ENCODE results near the gene KATNB1.

The KATNB1 gene

GRCh38 chr16:57799600-57800199, 64.1 kb downstream of the KATNB1 start:
- Histone ChIP-seq H3K27ac (peak overlapping the region in 14 of 21 experiments; percentile 16 to 95 (median 48)), H3K4me3 (no peak overlapping the region)

GRCh38 chr16:57800200-57801097, 64.9 kb downstream of the KATNB1 start:
- H3K4me3 ChIP-seq: peak overlapping the region in 6 of 7 experiments; percentile 27 to 57 (median 48)

GRCh38 chr16:57801098-57801808, 65.7 kb downstream of the KATNB1 start:
- Histone ChIP-seq H3K27ac (peak overlapping the region; percentile 67 to 97 (median 89)), H3K4me3 (peak overlapping the region; percentile 27 to 68 (median 54))

More at GRCh38 chr16:57800200-57801097, 64.9 kb downstream of the KATNB1 start:
- peak overlapping the region in 20 of 21 experiments; percentile 7 to 97 (median 90) for H3K27ac ChIP-seq

GRCh38 chr16:57801809-57802340, 66.3 kb downstream of the KATNB1 start:
- Histone ChIP-seq H3K4me3 (peak overlapping the region; percentile 27 to 68 (median 54)), H3K27ac (peak overlapping the region; percentile 67 to 97 (median 89))

- Histone ChIP-seq H3K4me3 (peak within 1 kb of the TSS; percentile 27 to 68 (median 54)), H3K27ac (peak within 1 kb of the TSS; percentile 67 to 97 (median 89))
Observed at GRCh38 chr16:57802341-57803133, 67.0 kb downstream of the KATNB1 start, which contains the start of gene KIFC3. Gene KIFC3 (minus strand): TSS chr16:57802491. CDS start chr16:57798243, 4,248 bp downstream.

- H3K4me3 ChIP-seq: no peak overlapping the region
- H3K27ac ChIP-seq: peak overlapping the region in 18 of 21 experiments; percentile 27 to 97 (median 88)
Observed at GRCh38 chr16:57803134-57803990, 67.8 kb downstream of the KATNB1 start.

- H3K27ac ChIP-seq: peak overlapping the region in 3 of 21 experiments; percentile 83 to 93 (median 93)
Observed at GRCh38 chr16:57804111-57804837, 68.7 kb downstream of the KATNB1 start.

GRCh38 chr16:57805176-57805575, 69.6 kb downstream of the KATNB1 start:
- Histone ChIP-seq H3K27ac (peak overlapping the region in 1 of 21 experiments; percentile 54), H3K4me3 (no peak overlapping the region)

More at GRCh38 chr16:57804111-57804837, 68.7 kb downstream of the KATNB1 start:
- no peak overlapping the region for H3K4me3 ChIP-seq
